GM12873 (cell line): ENCODE data around the gene SLC17A3.

Experiments used
- TF ChIP-seq, protein P1 (sequence below): IDR thresholded peaks from 2 replicates; pipeline ENCODE4 v1.5.1; 2012; ENCODE audit warnings: low read depth, mild to moderate bottlenecking, moderate library complexity, low read length, control low read depth; ENCODE audit not compliant: insufficient read depth; ENCODE audit errors: missing control alignments

SLC17A3 gene, protein sequence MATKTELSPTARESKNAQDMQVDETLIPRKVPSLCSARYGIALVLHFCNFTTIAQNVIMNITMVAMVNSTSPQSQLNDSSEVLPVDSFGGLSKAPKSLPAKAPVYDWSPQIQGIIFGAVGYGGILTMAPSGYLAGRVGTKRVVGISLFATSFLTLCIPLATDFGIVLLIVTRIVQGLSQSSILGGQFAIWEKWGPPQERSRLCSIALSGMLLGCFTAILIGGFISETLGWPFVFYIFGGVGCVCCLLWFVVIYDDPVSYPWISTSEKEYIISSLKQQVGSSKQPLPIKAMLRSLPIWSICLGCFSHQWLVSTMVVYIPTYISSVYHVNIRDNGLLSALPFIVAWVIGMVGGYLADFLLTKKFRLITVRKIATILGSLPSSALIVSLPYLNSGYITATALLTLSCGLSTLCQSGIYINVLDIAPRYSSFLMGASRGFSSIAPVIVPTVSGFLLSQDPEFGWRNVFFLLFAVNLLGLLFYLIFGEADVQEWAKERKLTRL

DNA sequence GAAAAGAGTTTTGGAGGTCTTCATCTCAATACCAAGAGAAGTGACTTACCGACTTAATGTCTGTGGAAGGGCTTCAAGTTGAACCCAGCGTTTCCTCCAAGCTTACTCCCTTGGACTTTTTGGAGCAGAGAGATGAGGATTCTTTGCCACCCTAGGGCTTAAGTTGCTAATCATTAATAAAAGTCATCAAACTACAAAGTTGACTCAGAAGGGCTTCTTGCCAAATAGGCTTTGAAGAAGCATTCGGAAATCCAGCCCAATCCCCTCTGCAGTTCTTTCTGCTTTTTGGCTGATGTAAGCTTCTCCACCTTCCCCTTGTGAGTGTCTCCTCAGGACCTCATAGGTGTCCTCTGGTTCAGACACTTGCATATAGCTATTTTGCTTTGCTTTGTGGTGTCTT lies at the start of gene SLC17A3:
SLC17A3 (minus strand) TSS at position 126 of the 400 bp plus-strand sequence. CDS start 5,856 bp downstream, outside the sequence.
- TF ChIP-seq, protein P1, sequence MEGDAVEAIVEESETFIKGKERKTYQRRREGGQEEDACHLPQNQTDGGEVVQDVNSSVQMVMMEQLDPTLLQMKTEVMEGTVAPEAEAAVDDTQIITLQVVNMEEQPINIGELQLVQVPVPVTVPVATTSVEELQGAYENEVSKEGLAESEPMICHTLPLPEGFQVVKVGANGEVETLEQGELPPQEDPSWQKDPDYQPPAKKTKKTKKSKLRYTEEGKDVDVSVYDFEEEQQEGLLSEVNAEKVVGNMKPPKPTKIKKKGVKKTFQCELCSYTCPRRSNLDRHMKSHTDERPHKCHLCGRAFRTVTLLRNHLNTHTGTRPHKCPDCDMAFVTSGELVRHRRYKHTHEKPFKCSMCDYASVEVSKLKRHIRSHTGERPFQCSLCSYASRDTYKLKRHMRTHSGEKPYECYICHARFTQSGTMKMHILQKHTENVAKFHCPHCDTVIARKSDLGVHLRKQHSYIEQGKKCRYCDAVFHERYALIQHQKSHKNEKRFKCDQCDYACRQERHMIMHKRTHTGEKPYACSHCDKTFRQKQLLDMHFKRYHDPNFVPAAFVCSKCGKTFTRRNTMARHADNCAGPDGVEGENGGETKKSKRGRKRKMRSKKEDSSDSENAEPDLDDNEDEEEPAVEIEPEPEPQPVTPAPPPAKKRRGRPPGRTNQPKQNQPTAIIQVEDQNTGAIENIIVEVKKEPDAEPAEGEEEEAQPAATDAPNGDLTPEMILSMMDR = no peak

DNA sequence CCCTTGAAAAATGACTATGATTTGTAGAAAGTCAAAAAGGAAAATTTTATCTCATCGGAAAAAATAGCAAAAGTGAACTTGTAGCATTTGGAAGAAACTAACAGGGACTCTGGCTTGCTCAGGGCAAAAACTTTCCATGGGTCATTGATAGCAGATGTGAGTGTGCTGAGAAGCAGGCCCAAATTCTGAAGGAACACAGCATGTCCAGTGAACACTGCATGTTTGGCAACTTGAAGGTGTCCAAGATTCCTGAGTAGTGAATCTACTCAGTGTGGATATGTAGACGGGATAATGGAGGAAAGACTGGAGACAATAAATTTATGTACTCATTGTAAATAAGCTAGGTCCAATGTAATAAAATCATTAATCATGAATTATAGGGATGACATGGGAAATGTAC lies 48.3 kb upstream of the SLC17A3 start:
- TF ChIP-seq, protein P1 = no peak

GRCh38 chr6:25921525-25922203 lies 47.6 kb upstream of the SLC17A3 start:
- TF ChIP-seq, protein P1 = no peak

GRCh38 chr6:25919657-25920056 lies 45.6 kb upstream of the SLC17A3 start:
- TF ChIP-seq, protein P1 = no peak

DNA sequence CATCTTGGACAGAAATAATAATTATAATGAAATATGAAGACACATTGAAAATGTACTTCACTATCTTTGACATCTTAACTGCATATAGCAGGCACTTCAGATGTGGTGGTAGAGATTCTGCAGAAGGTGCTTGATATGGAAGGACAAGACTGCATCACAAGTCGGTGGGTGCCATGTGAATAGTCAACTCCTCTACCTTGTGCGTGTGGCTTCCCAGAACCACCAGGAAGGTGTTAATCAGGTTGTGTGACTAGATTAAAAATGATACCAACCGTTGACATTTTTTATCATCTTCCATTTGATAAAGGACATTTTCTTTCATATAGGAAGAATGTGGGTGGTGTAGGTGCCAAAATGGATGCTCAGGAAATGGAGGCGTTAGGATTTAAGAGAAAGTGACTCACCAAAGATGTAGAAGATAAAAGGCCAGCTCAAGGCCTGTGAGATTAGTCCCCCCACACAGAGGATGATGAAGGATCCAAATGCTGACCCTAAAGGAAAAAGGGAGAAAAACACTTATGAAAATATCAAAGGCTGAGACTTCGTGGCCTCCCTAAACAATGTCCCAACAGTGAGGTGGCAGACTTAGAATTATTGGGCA lies 44.1 kb upstream of the SLC17A3 start:
- TF ChIP-seq, protein P1 = no peak

DNA sequence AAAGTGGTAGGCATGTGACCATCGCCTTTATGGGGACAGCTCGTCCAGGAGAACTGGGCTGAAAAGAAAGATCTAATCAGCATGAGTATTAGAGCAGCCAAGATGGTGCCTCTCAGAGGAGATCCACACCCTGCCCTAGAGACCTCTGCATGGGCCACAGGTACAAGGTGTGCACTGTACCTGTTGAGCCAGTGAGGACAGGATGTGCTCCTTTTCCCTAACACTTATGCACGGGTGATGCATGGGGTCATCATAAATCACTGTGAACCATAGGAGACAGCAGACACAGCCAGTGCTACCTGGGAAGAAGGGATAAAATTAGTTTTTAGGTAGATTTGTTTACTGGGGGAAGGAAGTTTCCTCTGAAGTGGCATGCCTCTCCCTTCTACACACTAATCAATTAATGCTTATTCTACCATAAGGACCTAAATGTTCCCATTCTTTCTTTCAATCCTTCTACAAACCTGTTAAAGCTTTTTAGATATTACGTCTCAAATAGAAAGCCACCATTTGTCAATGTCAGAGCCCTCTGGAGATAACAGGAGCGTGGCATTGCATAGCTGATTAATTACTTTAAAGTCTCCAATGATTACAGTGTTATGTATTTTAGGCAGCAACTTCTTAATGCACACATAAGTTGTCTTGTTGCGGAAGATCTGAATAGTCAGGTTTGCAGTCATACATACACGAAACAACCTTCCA lies 42.9 kb upstream of the SLC17A3 start:
- TF ChIP-seq, protein P1 = no peak
